Keratinocyte (primary cell): ENCODE measurements around the gene SAMD15. TPM values are rescaled to one million over a fixed set of nuclear protein-coding genes. Genes with fewer than 3 reads are reported as not detected.

Experiments
- DNase-seq: peaks from one replicate; pipeline ENCODE4 v3.0.0-alpha.2; 2011; ENCODE audit warnings: low read depth, missing footprints, low spot score
- FAIRE-seq: peaks from 2 replicates; lab custom pipeline; 2011; peaks lifted over from hg19 to GRCh38; lab: Jason Lieb, UNC
- H2AFZ ChIP-seq: 2 replicates; pipeline ENCODE4 v1.6.0; 2012; ENCODE audit warnings: low read length, control low read depth, inconsistent platforms; ENCODE audit not compliant: control insufficient read depth
- H3K27ac ChIP-seq: 2 replicates; pipeline ENCODE4 v1.5.1; 2011; ENCODE audit warnings: low read length; ENCODE audit not compliant: control insufficient read depth, insufficient read depth
- H3K27me3 ChIP-seq: 3 replicates; pipeline ENCODE4 v1.6.0; 2011; ENCODE audit warnings: low read length; ENCODE audit not compliant: control insufficient read depth, insufficient read depth; ENCODE audit errors: extremely low read depth
- H3K36me3 ChIP-seq, 2 experiments: 2 replicates in 1 of 2; 3 replicates in 1 of 2; pipeline ENCODE4 v1.5.1; 2011; ENCODE audit warnings: low read length in 2 of 2, mild to moderate bottlenecking in 1 of 2; ENCODE audit not compliant: control insufficient read depth in 2 of 2, insufficient read depth in 2 of 2; ENCODE audit errors: extremely low read depth in 1 of 2
- H3K4me1 ChIP-seq: 3 replicates; pipeline ENCODE4 v1.5.1; 2011; ENCODE audit warnings: low read length; ENCODE audit not compliant: control insufficient read depth, insufficient read depth; ENCODE audit errors: extremely low read depth
- H3K4me2 ChIP-seq: 3 replicates; pipeline ENCODE4 v1.6.0; 2011; ENCODE audit warnings: low read depth, low read length; ENCODE audit not compliant: control insufficient read depth, insufficient read depth; ENCODE audit errors: extremely low read depth
- H3K4me3 ChIP-seq, 3 experiments: fragments of 200-600 bp in 1 of 3; sonication (generic) in 1 of 3; 2 replicates in 2 of 3; 3 replicates in 1 of 3; pipeline ENCODE4 v1.5.1; 2011 to 2016; ENCODE audit warnings: low read length in 3 of 3, mild to moderate bottlenecking in 3 of 3, control low read depth in 2 of 3, inconsistent platforms in 1 of 3, low read depth in 1 of 3, mixed read lengths in 1 of 3, mixed run types in 1 of 3, moderate library complexity in 1 of 3; ENCODE audit not compliant: control insufficient read depth in 2 of 3, insufficient read depth in 2 of 3; ENCODE audit errors: extremely low read depth in 1 of 3
- H3K79me2 ChIP-seq: 2 replicates; pipeline ENCODE4 v1.6.0; 2012; ENCODE audit warnings: low read length; ENCODE audit not compliant: control insufficient read depth, insufficient read depth
- H3K9ac ChIP-seq: 3 replicates; pipeline ENCODE4 v1.6.0; 2011; ENCODE audit warnings: low read length; ENCODE audit not compliant: control insufficient read depth, insufficient read depth; ENCODE audit errors: extremely low read depth
- H3K9me1 ChIP-seq: 3 replicates; pipeline ENCODE4 v1.6.0; 2011; ENCODE audit warnings: low read length; ENCODE audit not compliant: control insufficient read depth, insufficient read depth; ENCODE audit errors: extremely low read depth
- H3K9me3 ChIP-seq: 2 replicates; pipeline ENCODE4 v1.5.1; 2012; ENCODE audit warnings: low read depth, low read length; ENCODE audit not compliant: control insufficient read depth
- H4K20me1 ChIP-seq: 3 replicates; pipeline ENCODE4 v1.6.0; 2011; ENCODE audit warnings: low read length; ENCODE audit not compliant: control insufficient read depth, insufficient read depth; ENCODE audit errors: extremely low read depth
- EZH2 ChIP-seq: IDR thresholded peaks from one replicate; pipeline ENCODE4 v1.6.1; 2012; ENCODE audit warnings: inconsistent platforms, mild to moderate bottlenecking, low read length, moderate library complexity
- dilution Hi-C: fragments of 300-500 bp; cut with MboI; formaldehyde crosslinking; loops from one replicate; pipeline ENCODE4 v1.7.0; 2020; ENCODE audit warnings: low sequenced_read_pairs; ENCODE audit not compliant: extremely low pct_ligation_motif_present
- polyA plus RNA-seq, 5 experiments: library from polyadenylated mRNA; depleted of rRNA in 3 of 5; stranded (reverse) in 3 of 5; stranded (forward) in 1 of 5; unstranded in 1 of 5; fragments of >200 nt; gene quantifications; 1 replicate in 1 of 5; 2 replicates in 3 of 5; 3 replicates in 1 of 5; pipeline versions ENCODE4 v1.2.1 to v1.2.3, GENCODE V29; 2011 to 2012; ENCODE audit warnings: missing spikeins in 2 of 5, low read depth in 1 of 5, low replicate concordance in 1 of 5
- TF ChIP-seq, protein P1 (sequence below), 3 experiments: IDR thresholded peaks in 1 of 3; conservative IDR thresholded peaks in 1 of 3; optimal IDR thresholded peaks in 1 of 3; 2 replicates in 2 of 3; 3 replicates in 1 of 3; pipeline versions ENCODE3 to v1.5.1; 2011; ENCODE audit warnings: low read length in 3 of 3, mild to moderate bottlenecking in 3 of 3, moderate library complexity in 2 of 3, control low read depth in 1 of 3, inconsistent platforms in 1 of 3; ENCODE audit not compliant: insufficient read depth in 2 of 3; ENCODE audit errors: extremely low read depth in 1 of 3

The SAMD15 gene
- polyA plus RNA-seq, 1 donor (not counting 4 experiments of a cell fraction or from before 2014, with no cell fraction given): 0.77 TPM

GRCh38 chr14:77426396-77426795 is 49.2 kb downstream of the SAMD15 start:
- Histone ChIP-seq H3K9me1 (no peaks in the 10 kb centered on the region), H4K20me1 (no peaks in the 10 kb centered on the region), H3K4me2 (no peak overlapping the region), H2AFZ (no peak overlapping the region), H3K4me3 (no peak overlapping the region), H3K9ac (no peak overlapping the region), H3K27me3 (no peaks in the 10 kb centered on the region), H3K27ac (no peak overlapping the region), H3K79me2 (no peaks in the 10 kb centered on the region), H3K36me3 (peaks cover 26 to 28% of the 10 kb centered on the region in 2 experiments), H3K4me1 (no peaks in the 10 kb centered on the region), H3K9me3 (no peaks in the 10 kb centered on the region)
- TF ChIP-seq EZH2: no peak
- TF ChIP-seq, protein P1, sequence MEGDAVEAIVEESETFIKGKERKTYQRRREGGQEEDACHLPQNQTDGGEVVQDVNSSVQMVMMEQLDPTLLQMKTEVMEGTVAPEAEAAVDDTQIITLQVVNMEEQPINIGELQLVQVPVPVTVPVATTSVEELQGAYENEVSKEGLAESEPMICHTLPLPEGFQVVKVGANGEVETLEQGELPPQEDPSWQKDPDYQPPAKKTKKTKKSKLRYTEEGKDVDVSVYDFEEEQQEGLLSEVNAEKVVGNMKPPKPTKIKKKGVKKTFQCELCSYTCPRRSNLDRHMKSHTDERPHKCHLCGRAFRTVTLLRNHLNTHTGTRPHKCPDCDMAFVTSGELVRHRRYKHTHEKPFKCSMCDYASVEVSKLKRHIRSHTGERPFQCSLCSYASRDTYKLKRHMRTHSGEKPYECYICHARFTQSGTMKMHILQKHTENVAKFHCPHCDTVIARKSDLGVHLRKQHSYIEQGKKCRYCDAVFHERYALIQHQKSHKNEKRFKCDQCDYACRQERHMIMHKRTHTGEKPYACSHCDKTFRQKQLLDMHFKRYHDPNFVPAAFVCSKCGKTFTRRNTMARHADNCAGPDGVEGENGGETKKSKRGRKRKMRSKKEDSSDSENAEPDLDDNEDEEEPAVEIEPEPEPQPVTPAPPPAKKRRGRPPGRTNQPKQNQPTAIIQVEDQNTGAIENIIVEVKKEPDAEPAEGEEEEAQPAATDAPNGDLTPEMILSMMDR (optimal IDR thresholded peaks at IDR 0.05 in 1 of 3, IDR thresholded peaks at IDR 0.05 in 1 of 3, conservative IDR thresholded peaks at IDR 0.05 in 1 of 3; ENCODE audit: extremely low read depth in 1 of 3, insufficient read depth in 2 of 3, low read length in 3 of 3): no peak
- FAIRE-seq (no peak), DNase-seq (no peak)
- dilution Hi-C loops: no loop called here

DNA sequence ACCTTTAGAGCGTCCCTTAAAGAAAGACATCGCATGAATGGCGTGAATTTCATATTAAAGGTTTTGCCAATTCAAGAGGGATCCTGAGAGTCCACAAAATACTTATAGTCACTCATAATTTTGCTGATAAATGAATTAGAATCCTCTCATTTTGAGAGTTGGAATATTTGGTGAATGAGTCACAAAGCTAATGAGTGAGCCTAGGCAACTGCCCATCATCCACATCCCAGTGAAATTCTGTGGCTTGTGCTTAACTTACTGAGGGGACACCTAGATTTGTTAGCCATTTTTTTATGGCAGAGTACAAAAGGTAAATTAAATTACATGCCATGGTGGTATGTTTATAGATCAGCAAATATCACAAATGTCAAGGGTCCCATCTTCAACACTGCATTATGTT is 58.9 kb downstream of the SAMD15 start:
- H3K27me3 ChIP-seq: no peaks in the 10 kb centered on the region
- no peak for FAIRE-seq
- TF ChIP-seq EZH2: no peak
- TF ChIP-seq, protein P1 (optimal IDR thresholded peaks at IDR 0.05 in 1 of 3, IDR thresholded peaks at IDR 0.05 in 1 of 3, conservative IDR thresholded peaks at IDR 0.05 in 1 of 3; ENCODE audit: extremely low read depth in 1 of 3, insufficient read depth in 2 of 3, low read length in 3 of 3): no peak
- H3K36me3 ChIP-seq: peaks cover 0 to 9% of the 10 kb centered on the region in 2 experiments
- H3K4me1 ChIP-seq: no peaks in the 10 kb centered on the region
- no peaks in the 10 kb centered on the region for H3K9me1 ChIP-seq
- H3K4me2 ChIP-seq: no peak overlapping the region
- no peaks in the 10 kb centered on the region for H3K79me2 ChIP-seq
- no peaks in the 10 kb centered on the region for H3K9me3 ChIP-seq
- DNase-seq: no peak
- no peak overlapping the region for H3K9ac ChIP-seq
- H3K27ac ChIP-seq: no peak overlapping the region
- H4K20me1 ChIP-seq: no peaks in the 10 kb centered on the region
- dilution Hi-C loops: no loop called here
- H2AFZ ChIP-seq: no peak overlapping the region
- H3K4me3 ChIP-seq: no peak overlapping the region
